Measurements from ENCODE around the gene NAP1L1.
"Not testable (repeated sequence)": the region's sequence is repeated elsewhere in the genome, so short reads cannot be mapped to it uniquely, and the experiment has no call there.

Gene NAP1L1

DNA sequence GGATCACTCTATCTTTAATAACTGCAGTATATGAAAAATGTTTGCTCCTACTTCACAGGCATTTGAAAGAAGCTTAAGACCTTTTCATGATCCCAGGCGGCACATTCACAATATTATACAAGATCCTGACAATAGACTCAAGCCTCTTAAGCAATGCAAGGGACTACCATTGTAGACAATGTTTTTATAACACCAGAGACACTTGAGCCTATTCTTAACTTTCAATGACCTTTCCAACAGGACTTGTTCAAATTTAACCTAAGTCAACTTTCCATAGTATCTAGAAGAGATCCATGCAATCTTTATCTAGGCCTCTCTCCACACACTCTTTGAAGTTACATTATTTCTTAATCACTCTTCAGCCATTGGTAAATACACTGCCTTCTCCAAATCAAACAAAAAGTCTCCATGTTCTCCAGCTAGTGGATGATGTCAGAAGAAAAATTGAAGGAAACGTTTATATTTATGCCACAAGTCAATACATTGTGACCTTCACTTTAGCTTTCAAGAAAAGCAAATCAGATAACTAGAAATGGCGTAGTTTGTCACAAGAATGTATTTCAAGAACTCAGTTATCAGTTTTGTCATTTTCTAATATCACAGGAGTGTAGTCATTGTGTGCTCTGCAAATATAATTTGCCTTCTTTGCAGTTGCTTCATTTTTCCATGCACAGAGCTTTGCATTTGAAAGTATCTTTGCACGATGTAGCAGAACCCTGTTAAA, 94.1 kb downstream of the NAP1L1 start:
- no peak for DNase-seq (ENCODE audit: low read depth)

- not testable (repeated sequence) for DNase-seq (ENCODE audit: low read depth)
These were observed 96.8 kb downstream of the NAP1L1 start for GRCh38 chr12:75987709-75988108.
